ENCODE results near the gene SLC6A2.
"Not testable (repeated sequence)": the region's sequence is repeated elsewhere in the genome, so short reads cannot be mapped to it uniquely, and the experiment has no call there.

Gene SLC6A2

DNA sequence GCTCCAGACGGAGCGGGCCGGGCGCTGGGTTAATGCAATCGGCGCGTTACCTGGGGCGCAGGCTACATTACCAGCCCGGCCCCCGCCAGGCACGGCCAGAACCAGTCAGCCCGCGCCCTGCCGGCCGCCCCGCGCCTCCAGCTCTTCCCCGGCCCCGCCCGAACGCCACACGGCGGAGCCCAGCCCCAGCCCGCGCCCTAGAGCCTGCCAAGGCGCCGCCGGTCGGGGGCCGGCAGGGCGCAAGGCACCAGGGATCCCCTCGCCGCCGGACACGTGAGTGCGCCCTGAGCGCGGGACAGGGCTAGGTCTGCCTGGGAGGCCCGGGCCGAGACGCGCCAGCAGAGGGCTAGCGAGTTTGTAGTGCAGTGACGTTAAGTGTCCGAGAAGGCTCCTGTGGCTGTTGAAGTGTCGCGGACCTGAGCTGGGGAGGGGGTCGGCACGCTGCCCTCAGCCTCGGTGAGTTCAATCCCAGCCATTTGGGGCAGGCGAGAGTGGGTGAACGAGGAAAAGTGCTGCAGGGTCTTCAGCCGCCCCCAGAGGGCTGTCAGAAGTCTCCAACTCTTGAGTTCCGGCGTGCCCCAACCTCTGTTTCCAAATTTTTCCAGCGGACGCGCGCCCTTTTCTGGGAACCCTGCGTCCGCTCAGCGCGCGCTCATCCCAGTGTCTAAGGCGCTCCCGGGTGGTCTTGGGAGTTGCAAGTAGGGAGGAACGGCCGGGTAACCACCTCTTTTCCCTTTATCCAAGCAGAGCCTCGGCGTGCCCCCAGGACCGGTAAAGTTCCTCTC lies at the start of gene SLC6A2:
TSS of gene SLC6A2 (plus strand) at position 92 of the 785 bp plus-strand sequence. CDS start 707 bp downstream, outside the sequence.
- in situ Hi-C loops (cut with MboI; ENCODE audit: low sequenced_read_pairs, unreplicated experiment) = no loop called here
- TF ChIP-seq, protein P1, sequence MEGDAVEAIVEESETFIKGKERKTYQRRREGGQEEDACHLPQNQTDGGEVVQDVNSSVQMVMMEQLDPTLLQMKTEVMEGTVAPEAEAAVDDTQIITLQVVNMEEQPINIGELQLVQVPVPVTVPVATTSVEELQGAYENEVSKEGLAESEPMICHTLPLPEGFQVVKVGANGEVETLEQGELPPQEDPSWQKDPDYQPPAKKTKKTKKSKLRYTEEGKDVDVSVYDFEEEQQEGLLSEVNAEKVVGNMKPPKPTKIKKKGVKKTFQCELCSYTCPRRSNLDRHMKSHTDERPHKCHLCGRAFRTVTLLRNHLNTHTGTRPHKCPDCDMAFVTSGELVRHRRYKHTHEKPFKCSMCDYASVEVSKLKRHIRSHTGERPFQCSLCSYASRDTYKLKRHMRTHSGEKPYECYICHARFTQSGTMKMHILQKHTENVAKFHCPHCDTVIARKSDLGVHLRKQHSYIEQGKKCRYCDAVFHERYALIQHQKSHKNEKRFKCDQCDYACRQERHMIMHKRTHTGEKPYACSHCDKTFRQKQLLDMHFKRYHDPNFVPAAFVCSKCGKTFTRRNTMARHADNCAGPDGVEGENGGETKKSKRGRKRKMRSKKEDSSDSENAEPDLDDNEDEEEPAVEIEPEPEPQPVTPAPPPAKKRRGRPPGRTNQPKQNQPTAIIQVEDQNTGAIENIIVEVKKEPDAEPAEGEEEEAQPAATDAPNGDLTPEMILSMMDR (IDR thresholded peaks at IDR 0.05; ENCODE audit: borderline replicate concordance, control extremely low read depth, extremely low read depth, insufficient read depth, missing control alignments) = no peak
- DNase-seq (ENCODE audit: low spot score) = no peak

DNA sequence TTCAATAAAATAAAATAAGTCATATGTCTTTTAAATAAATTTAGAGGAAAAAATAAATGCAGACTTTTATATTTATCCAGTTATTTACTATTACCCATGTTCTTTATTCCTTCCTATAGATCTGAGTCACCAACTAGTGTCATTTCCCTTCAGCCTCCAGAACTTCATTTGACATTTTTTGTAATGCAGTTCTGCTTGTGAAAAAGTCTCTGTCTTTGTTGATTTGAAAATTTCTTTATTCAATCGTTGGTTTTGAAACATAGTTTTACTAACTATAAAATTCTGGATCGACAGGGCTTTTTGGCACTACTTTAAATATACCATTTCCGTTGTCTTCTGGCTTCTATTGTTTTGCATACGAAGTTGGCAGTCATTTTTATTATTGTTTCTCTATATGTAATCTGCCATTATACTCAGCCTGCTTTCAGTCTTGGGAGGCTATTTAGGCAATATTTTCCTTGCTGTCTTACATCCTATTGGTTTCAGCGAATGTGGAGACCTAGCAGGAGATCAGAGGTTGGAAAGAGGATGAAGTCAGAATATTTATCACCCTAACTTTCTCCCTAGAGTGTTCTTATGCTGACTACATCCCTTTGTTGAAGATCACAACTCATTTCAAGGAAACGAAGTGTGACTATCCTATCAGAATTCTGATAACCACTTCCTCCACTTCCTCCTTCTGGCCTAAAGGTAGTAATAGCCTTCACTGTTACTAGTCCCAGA lies 42.0 kb upstream of the SLC6A2 start:
- TF ChIP-seq, protein P1 (IDR thresholded peaks at IDR 0.05; ENCODE audit: borderline replicate concordance, control extremely low read depth, extremely low read depth, insufficient read depth, missing control alignments) = no peak
- in situ Hi-C loops (cut with MboI; ENCODE audit: low sequenced_read_pairs, unreplicated experiment) = no loop called here
- DNase-seq (ENCODE audit: low spot score) = no peak

DNA sequence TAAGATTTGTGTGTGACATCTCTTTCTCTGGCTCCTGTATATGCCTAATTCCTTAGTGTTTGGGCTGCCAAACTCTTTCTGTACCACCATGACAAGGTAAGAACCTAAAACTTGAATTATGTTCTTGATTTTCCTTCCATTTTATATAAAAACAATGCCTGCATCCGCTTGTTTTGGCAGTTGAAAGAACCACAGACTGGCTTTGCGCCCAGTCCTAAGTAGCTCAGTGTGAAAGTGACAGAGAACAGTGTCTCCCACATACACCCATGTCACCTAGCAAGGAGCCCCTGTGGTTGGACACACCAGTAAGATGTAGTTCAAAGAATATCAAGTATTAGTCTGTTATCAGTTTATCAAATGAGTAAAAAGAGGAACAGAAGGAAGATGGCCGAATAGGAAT lies 40.7 kb upstream of the SLC6A2 start:
- no peak for DNase-seq (ENCODE audit: low spot score)
- TF ChIP-seq, protein P1 (IDR thresholded peaks at IDR 0.05; ENCODE audit: borderline replicate concordance, control extremely low read depth, extremely low read depth, insufficient read depth, missing control alignments) = no peak
- in situ Hi-C loops (cut with MboI; ENCODE audit: low sequenced_read_pairs, unreplicated experiment) = no loop called here

- DNase-seq (ENCODE audit: low spot score); in situ Hi-C loops (cut with MboI; ENCODE audit: low sequenced_read_pairs, unreplicated experiment): not testable (repeated sequence)
These were observed 40.1 kb upstream of the SLC6A2 start for GRCh38 chr16:55615670-55616069.

DNA sequence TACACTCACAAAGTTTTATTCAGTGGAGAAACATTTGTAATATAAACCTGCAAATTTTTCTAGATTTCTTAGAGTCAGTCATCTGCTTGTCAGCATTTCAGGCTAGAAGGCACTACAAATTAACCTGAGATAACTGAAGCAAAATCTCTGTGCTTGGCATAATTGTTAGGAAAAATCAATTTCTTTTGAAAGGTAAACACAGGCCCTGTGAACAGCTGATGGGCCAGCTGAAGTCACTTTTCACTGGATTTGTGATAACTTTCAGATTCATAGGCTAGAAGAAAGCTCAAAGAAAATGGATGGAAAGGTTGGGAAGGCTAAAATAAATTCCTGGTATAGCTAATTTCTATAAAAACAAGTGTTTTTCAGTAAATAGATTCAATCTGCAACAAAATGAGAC lies 34.0 kb upstream of the SLC6A2 start:
- DNase-seq (ENCODE audit: low spot score) = no peak
- in situ Hi-C loops (cut with MboI; ENCODE audit: low sequenced_read_pairs, unreplicated experiment) = no loop called here
- TF ChIP-seq, protein P1 (IDR thresholded peaks at IDR 0.05; ENCODE audit: borderline replicate concordance, control extremely low read depth, extremely low read depth, insufficient read depth, missing control alignments) = no peak

DNA sequence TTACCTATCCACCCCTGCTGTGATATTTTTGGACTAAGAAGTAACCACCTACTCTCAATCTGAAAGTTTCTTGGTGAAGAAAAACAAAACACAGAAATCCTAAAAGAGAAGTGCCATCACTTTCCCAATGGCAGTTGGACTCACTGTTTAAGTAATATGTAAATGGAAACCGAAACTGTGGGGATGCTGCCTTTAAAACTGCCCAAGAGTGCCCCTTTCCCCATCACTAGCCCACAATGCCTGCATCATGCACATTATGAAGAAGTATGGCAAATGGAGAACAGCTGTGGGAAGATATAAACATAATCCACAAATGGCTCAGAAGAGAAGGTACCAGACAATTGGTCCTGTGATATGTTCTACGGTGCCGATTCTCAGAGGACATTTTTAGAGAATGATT lies 33.5 kb upstream of the SLC6A2 start:
- in situ Hi-C loops (cut with MboI; ENCODE audit: low sequenced_read_pairs, unreplicated experiment) = no loop called here
- TF ChIP-seq, protein P1 (IDR thresholded peaks at IDR 0.05; ENCODE audit: borderline replicate concordance, control extremely low read depth, extremely low read depth, insufficient read depth, missing control alignments) = no peak
- DNase-seq (ENCODE audit: low spot score) = no peak

Measured in GM13976 (cell line).